Ascending aorta (tissue), 2 donors: ENCODE measurements around the gene MMEL1. TPM values are rescaled to one million over a fixed set of nuclear protein-coding genes. Genes with fewer than 3 reads are reported as not detected.
A peak's percentile ranks its signal among the peaks of the same experiment; 100 is the strongest.
"Not testable (repeated sequence)": the region's sequence is repeated elsewhere in the genome, so short reads cannot be mapped to it uniquely, and the experiment has no call there.

Source experiments
- DNase-seq, 2 donors: peaks; one replicate each; pipeline ENCODE4 v3.0.0-alpha.2; 2019; ENCODE audit warnings: low spot score in 2 of 2
- H3K27ac ChIP-seq, 2 donors: fragments of 200-600 bp; sonication (generic); one replicate each; pipeline ENCODE4 v1.5.1; 2016 to 2017; ENCODE audit warnings: mild to moderate bottlenecking in 1 of 2
- H3K27me3 ChIP-seq: fragments of 200-600 bp; sonication (generic); one replicate; pipeline ENCODE4 v1.5.1; 2017
- H3K36me3 ChIP-seq, 2 donors: fragments of 200-600 bp; sonication (generic); one replicate each; pipeline ENCODE4 v1.5.1; 2016
- H3K4me1 ChIP-seq, 2 donors: fragments of 200-600 bp; sonication (generic); one replicate each; pipeline ENCODE4 v1.5.1; 2016 to 2017; ENCODE audit warnings: mild to moderate bottlenecking in 1 of 2
- H3K4me3 ChIP-seq, 2 donors: fragments of 200-600 bp; sonication (generic); one replicate each; pipeline ENCODE4 v1.5.1; 2016 to 2017; ENCODE audit warnings: mild to moderate bottlenecking in 1 of 2
- H3K9me3 ChIP-seq, 2 donors: fragments of 200-600 bp; sonication (generic); one replicate each; pipeline ENCODE4 v1.5.1; 2016
- intact Hi-C: fragments of 100-400 bp; cut with DNase I; formaldehyde crosslinking; loops from one replicate; pipeline ENCODE4 v1.15.1; 2023
- total RNA-seq: library from RNA; depleted of rRNA; stranded (reverse); fragments of >200 nt; gene quantifications from one replicate; pipeline ENCODE4 v1.1.0, GENCODE V29; 2016
- TF ChIP-seq, protein P1 (sequence below), 3 experiments: fragments of 200-600 bp in 2 of 3; fragments of 450-650 bp in 1 of 3; sonication (generic) in 2 of 3; IDR thresholded peaks; one replicate each; pipeline ENCODE4 v1.5.1; 2016 to 2019; ENCODE audit warnings: antibody characterized with exemption in 3 of 3, mild to moderate bottlenecking in 1 of 3, moderate library complexity in 1 of 3

The MMEL1 gene
- total RNA-seq, 1 donor from 2014 or later, result not detected

DNA sequence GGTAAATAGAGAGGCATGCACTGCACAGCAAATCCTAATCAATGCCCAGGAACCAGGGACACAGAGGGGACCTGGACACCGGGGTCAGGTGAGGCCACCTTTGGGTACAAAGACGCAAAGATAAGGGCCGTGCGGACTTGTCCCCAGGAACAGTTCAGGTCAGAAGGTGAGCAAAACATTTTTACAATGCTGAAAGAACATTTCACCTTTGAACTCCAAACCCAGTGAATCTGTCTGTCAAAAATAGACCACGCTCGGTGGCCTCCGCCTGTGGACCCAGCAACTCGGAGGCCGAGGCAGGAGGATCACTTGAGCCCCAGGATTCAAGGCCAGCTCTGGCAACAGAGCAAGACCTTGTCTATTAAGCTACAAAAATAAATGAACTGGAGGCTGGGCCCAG, 61.5 kb downstream of the MMEL1 start:
- TF ChIP-seq, protein P1, sequence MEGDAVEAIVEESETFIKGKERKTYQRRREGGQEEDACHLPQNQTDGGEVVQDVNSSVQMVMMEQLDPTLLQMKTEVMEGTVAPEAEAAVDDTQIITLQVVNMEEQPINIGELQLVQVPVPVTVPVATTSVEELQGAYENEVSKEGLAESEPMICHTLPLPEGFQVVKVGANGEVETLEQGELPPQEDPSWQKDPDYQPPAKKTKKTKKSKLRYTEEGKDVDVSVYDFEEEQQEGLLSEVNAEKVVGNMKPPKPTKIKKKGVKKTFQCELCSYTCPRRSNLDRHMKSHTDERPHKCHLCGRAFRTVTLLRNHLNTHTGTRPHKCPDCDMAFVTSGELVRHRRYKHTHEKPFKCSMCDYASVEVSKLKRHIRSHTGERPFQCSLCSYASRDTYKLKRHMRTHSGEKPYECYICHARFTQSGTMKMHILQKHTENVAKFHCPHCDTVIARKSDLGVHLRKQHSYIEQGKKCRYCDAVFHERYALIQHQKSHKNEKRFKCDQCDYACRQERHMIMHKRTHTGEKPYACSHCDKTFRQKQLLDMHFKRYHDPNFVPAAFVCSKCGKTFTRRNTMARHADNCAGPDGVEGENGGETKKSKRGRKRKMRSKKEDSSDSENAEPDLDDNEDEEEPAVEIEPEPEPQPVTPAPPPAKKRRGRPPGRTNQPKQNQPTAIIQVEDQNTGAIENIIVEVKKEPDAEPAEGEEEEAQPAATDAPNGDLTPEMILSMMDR (IDR thresholded peaks at IDR 0.05), result no peak
- Histone ChIP-seq H3K4me3 (no peak overlapping the region), H3K27ac (no peak overlapping the region), H3K36me3 (no peaks in the 10 kb centered on the region), H3K9me3 (peaks cover 3 to 8% of the 10 kb centered on the region in 2 donors), H3K27me3 (no peaks in the 10 kb centered on the region), H3K4me1 (no peaks in the 10 kb centered on the region)
- intact Hi-C loops, result no loop called here
- no peak for DNase-seq

DNA sequence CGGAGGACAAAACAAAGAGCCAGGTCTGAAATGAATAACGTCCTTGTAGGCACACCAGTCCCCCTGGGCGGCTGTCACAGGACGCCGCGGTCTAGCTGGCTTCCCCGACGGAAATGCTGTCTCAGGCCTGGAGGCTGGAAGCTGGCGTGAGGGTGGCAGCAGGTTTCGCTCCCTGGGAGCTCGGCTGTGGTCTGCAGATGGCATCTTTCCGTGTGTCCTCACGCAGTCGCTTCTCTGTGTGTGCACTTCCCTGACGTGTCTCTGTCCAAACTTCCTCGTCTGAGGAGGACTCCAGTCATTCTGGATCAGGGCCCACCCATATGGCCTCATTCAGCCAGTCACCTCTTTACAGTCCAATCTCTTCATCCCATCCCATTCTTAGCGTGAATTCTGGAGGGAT, 62.5 kb downstream of the MMEL1 start:
- TF ChIP-seq, protein P1 (IDR thresholded peaks at IDR 0.05), result no peak
- peak in 1 of 2 donors; percentile 59 for DNase-seq
- Histone ChIP-seq H3K27ac (no peak overlapping the region), H3K27me3 (no peaks in the 10 kb centered on the region), H3K4me1 (no peaks in the 10 kb centered on the region), H3K9me3 (peaks cover 3 to 8% of the 10 kb centered on the region in 2 donors), H3K36me3 (no peaks in the 10 kb centered on the region), H3K4me3 (no peak overlapping the region)
- intact Hi-C loops, result no loop called here

DNA sequence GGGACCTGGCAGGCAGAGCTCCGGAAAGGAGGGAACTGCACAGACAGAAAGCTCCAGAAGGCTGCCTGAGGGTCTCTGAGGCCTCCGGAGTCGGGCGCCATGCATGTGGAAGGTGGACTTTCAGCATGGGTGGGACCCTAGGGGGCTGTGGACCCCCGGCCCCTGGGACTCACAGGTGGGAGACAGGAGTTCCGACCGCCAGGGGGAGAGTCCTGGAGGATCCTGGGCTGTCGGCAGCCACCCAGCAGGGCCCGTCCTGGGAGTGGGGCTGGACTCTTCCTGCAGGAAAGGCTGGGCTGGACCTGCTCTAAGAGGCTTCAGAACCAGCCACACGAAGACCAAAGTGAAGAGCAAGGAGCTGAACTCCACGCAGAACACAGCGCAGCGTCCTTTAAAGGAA, 63.1 kb downstream of the MMEL1 start:
- H3K4me1 ChIP-seq, DNase-seq, H3K27ac ChIP-seq, H3K9me3 ChIP-seq, intact Hi-C loops, H3K36me3 ChIP-seq, H3K4me3 ChIP-seq, H3K27me3 ChIP-seq: not testable (repeated sequence)

DNA sequence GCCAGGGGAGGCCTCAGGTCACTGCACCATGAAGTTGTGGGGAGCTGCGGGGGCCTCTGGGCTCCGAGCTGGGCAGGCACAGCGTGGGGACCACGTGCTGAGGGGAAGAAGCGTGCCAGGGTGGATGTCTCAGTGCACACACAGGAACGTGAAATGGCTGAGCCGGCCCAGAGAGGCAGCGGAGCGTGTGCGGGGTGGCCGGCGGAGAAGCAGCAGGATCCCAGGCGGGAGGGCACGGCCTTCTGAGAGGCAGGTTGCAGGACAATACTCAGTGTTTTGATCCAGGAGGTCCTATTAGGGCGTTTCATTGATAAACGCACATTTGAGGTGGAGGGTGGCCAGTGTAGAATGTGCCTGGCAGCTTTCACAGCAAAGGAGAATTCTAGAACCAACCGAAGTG, 63.8 kb downstream of the MMEL1 start:
- Histone ChIP-seq H3K27ac (no peak overlapping the region), H3K4me1 (no peaks in the 10 kb centered on the region), H3K9me3 (peaks cover 3 to 8% of the 10 kb centered on the region in 2 donors), H3K4me3 (no peak overlapping the region), H3K36me3 (no peaks in the 10 kb centered on the region), H3K27me3 (no peaks in the 10 kb centered on the region)
- intact Hi-C loops, result no loop called here
- no peak for DNase-seq
- TF ChIP-seq, protein P1 (IDR thresholded peaks at IDR 0.05), result no peak

DNA sequence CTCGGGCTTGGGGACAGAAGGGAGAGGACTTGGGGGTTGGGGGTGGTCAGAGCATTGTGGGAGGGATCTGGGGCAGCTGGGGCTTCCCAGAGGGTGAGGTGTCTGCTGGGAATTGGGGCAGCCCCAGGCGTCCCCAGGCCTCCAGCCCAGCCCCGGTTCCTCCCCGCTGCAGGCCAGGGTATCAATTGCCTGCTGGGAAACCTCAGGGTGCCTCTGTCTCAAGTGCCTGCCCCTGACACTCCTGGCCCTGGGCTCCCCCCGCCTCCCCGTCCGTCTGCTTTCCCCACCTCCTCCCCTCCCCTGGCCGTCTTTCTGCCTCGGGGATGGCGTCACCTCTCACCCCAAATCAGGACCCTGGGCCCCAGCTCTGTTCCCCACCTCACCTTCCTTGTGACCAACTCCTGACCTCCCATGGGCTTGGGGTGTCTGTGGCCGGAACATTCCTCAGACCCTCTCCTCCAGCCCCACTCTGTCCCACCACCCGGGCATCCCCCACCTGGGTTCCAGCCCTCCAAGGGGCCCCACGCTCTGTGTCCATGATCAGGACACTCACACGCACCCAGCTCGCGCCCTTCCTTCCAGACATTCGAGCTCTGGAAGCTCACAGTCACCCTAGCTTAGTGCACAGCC, 64.5 kb downstream of the MMEL1 start:
- H3K4me1 ChIP-seq, H3K4me3 ChIP-seq, H3K27me3 ChIP-seq, H3K36me3 ChIP-seq, intact Hi-C loops, DNase-seq, H3K9me3 ChIP-seq, H3K27ac ChIP-seq: not testable (repeated sequence)

DNA sequence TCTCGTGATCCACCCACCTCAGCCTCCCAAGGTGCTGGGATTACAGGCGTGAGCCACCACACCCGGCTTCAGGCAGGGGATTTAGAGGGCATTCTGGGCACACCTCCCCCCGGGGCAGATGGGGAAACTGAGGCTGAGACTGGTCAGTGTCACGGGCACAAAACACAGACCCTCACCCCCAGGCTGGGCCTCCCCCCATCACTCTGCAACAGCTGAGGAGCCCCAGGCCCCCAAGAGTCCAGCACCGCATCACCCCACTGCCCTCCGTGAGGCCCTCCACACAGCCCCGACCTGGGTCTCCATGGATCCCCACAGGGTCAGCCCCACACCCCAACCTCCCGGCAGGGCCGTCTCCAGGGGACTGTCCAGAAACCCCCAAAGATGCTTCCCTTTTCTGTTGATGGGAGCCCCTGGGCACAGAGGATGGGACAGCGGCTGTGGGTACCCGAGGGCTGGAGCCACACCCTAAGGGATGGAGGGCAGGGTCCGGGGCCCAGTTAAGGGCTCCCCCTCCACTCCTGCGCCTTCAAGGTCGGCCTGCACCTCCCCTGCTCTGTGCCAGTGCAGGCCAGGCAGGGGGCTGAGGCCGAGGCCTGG, 65.6 kb downstream of the MMEL1 start:
- H3K9me3 ChIP-seq, result no peaks in the 10 kb centered on the region
- H3K27ac ChIP-seq, result no peak overlapping the region
- DNase-seq, result no peak
- TF ChIP-seq, protein P1 (IDR thresholded peaks at IDR 0.05), result no peak
- no peak overlapping the region for H3K4me3 ChIP-seq
- intact Hi-C loops, result no loop called here
- H3K4me1 ChIP-seq, result no peaks in the 10 kb centered on the region
- H3K27me3 ChIP-seq, result no peaks in the 10 kb centered on the region
- H3K36me3 ChIP-seq, result peaks cover 0 to under 1% of the 10 kb centered on the region in 2 donors
